DOHH2 (cell line): Measurements from ENCODE around the gene TRIM24.

Source experiments
- EZH2phosphoT487 ChIP-seq: fragments of 200-600 bp; sonication (generic); IDR thresholded peaks from 2 replicates; pipeline ENCODE4 v1.6.1; 2017; ENCODE audit warnings: borderline replicate concordance, mild to moderate bottlenecking, antibody characterized with exemption, low read length, moderate library complexity, mixed read lengths
- TF ChIP-seq, protein P1 (sequence below): fragments of 200-600 bp; sonication (generic); IDR thresholded peaks from one replicate; pipeline ENCODE4 v1.5.1; 2014; ENCODE audit warnings: antibody characterized with exemption, mild to moderate bottlenecking, low read depth, low read length; ENCODE audit not compliant: poor library complexity, severe bottlenecking

- TF ChIP-seq, protein P1, sequence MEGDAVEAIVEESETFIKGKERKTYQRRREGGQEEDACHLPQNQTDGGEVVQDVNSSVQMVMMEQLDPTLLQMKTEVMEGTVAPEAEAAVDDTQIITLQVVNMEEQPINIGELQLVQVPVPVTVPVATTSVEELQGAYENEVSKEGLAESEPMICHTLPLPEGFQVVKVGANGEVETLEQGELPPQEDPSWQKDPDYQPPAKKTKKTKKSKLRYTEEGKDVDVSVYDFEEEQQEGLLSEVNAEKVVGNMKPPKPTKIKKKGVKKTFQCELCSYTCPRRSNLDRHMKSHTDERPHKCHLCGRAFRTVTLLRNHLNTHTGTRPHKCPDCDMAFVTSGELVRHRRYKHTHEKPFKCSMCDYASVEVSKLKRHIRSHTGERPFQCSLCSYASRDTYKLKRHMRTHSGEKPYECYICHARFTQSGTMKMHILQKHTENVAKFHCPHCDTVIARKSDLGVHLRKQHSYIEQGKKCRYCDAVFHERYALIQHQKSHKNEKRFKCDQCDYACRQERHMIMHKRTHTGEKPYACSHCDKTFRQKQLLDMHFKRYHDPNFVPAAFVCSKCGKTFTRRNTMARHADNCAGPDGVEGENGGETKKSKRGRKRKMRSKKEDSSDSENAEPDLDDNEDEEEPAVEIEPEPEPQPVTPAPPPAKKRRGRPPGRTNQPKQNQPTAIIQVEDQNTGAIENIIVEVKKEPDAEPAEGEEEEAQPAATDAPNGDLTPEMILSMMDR, result no peak
- no peak for TF ChIP-seq EZH2phosphoT487
Measured at GRCh38 chr7:138465046-138465445, 5.0 kb downstream of the TRIM24 start.
